Measurements from ENCODE around the gene M1AP.

GRCh38 chr2:74566076-74566753 is 81.9 kb downstream of the M1AP start:
- TF ChIP-seq CTCF (optimal IDR thresholded peaks at IDR 0.05 in 1 of 3, IDR thresholded peaks at IDR 0.05 in 1 of 3, conservative IDR thresholded peaks at IDR 0.05 in 1 of 3; ENCODE audit: extremely low read depth in 1 of 3, insufficient read depth in 2 of 3, low read length in 3 of 3): no peak
- no peak for TF ChIP-seq EZH2 (IDR thresholded peaks at IDR 0.05; ENCODE audit: low read length)
